Endodermal cell (in vitro differentiated cells): Measurements from ENCODE around the gene ADRB2. TPM values are rescaled to one million over a fixed set of nuclear protein-coding genes. Genes with fewer than 3 reads are reported as not detected.

Source experiments
- DNase-seq: peaks from one replicate; pipeline ENCODE4 v3.0.0-alpha.2; 2017
- H3K27ac ChIP-seq: 2 replicates; pipeline ENCODE4 v1.5.1; 2013; ENCODE audit warnings: mild to moderate bottlenecking, low read depth, low read length, moderate library complexity
- H3K27me3 ChIP-seq: 2 replicates; pipeline ENCODE4 v1.6.1; 2013; ENCODE audit warnings: mild to moderate bottlenecking, low read length, moderate library complexity; ENCODE audit not compliant: insufficient read depth, control insufficient read depth, poor library complexity, severe bottlenecking
- H3K36me3 ChIP-seq: 2 replicates; pipeline ENCODE4 v1.7.0; 2013; ENCODE audit warnings: mild to moderate bottlenecking, low read length, moderate library complexity; ENCODE audit not compliant: control insufficient read depth, insufficient read depth
- H3K4me1 ChIP-seq: one replicate; pipeline ENCODE4 v1.7.0; 2013; ENCODE audit warnings: low read length; ENCODE audit not compliant: control insufficient read depth, insufficient read depth
- H3K4me3 ChIP-seq: 2 replicates; pipeline ENCODE4 v1.5.1; 2013; ENCODE audit warnings: mild to moderate bottlenecking, low read length, moderate library complexity
- H3K9ac ChIP-seq: 2 replicates; pipeline ENCODE4 v1.6.1; 2013; ENCODE audit warnings: mild to moderate bottlenecking, low read length, moderate library complexity; ENCODE audit not compliant: poor library complexity, severe bottlenecking; ENCODE audit errors: extremely low read depth
- H3K9me3 ChIP-seq: 2 replicates; pipeline ENCODE4 v1.6.1; 2013; ENCODE audit warnings: mild to moderate bottlenecking, low read length, moderate library complexity; ENCODE audit not compliant: control insufficient read depth
- H3K27ac Mint-ChIP-seq: 2 replicates; pipeline ENCODE4 v1.8.0; 2020; ENCODE audit warnings: mixed read lengths
- H3K27me3 Mint-ChIP-seq: 2 replicates; pipeline ENCODE4 v1.8.0; 2021; ENCODE audit warnings: mild to moderate bottlenecking, mixed read lengths; ENCODE audit not compliant: insufficient read depth
- H3K36me3 Mint-ChIP-seq: 2 replicates; pipeline ENCODE4 v1.8.0; 2020; ENCODE audit warnings: low read depth, mixed read lengths
- H3K4me1 Mint-ChIP-seq: 2 replicates; pipeline ENCODE4 v1.8.0; 2020; ENCODE audit warnings: mixed read lengths
- H3K4me3 Mint-ChIP-seq: 2 replicates; pipeline ENCODE4 v1.8.0; 2020; ENCODE audit warnings: mild to moderate bottlenecking, moderate library complexity, mixed read lengths
- H3K9me3 Mint-ChIP-seq: 2 replicates; pipeline ENCODE4 v1.8.0; 2020; ENCODE audit warnings: mild to moderate bottlenecking, mixed read lengths
- WGBS, 2 experiments: methylation state at CpG; one replicate each; pipeline versions ENCODE4 v1.1.5 to v1.1.7; 2013; ENCODE audit warnings: missing lambda C conversion rate in 2 of 2, mixed read lengths in 1 of 2; ENCODE audit not compliant: insufficient coverage in 1 of 2, insufficient read length in 1 of 2; 5-methylcytosine and 5-hydroxymethylcytosine counted together
- total RNA-seq, 2 donors: library from RNA; stranded (reverse); fragmentation: NEBNext Ultra II Directional in 1 of 2; extraction: Animal tissue kit (Norgen Biotek cat#: 25700) in 1 of 2; gene quantifications; 2 replicates in 1 of 2; 3 replicates in 1 of 2; pipeline ENCODE4 v1.2.1, GENCODE V29; 2021
- TF ChIP-seq, protein P1 (sequence below): fragments of 200-600 bp; sonication (generic); conservative IDR thresholded peaks from 2 replicates; pipeline ENCODE4 v1.5.0; 2021; ENCODE audit warnings: antibody characterized with exemption, mild to moderate bottlenecking

The ADRB2 gene
- total RNA-seq, 2 donors from 2014 or later: 0.20 to 0.42 TPM

- Histone ChIP-seq H3K27me3 (peaks cover 7% of the 10 kb centered on the region), H3K4me3 (no peak overlapping the region), H3K27ac (no peak overlapping the region), H3K4me1 (no peaks in the 10 kb centered on the region), H3K36me3 (no peaks in the 10 kb centered on the region), H3K9ac (no peak overlapping the region), H3K9me3 (no peaks in the 10 kb centered on the region)
- TF ChIP-seq, protein P1, sequence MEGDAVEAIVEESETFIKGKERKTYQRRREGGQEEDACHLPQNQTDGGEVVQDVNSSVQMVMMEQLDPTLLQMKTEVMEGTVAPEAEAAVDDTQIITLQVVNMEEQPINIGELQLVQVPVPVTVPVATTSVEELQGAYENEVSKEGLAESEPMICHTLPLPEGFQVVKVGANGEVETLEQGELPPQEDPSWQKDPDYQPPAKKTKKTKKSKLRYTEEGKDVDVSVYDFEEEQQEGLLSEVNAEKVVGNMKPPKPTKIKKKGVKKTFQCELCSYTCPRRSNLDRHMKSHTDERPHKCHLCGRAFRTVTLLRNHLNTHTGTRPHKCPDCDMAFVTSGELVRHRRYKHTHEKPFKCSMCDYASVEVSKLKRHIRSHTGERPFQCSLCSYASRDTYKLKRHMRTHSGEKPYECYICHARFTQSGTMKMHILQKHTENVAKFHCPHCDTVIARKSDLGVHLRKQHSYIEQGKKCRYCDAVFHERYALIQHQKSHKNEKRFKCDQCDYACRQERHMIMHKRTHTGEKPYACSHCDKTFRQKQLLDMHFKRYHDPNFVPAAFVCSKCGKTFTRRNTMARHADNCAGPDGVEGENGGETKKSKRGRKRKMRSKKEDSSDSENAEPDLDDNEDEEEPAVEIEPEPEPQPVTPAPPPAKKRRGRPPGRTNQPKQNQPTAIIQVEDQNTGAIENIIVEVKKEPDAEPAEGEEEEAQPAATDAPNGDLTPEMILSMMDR: no peak
- H3K4me3 Mint-ChIP-seq: no peak overlapping the region
- DNase-seq: no peak
- H3K36me3 Mint-ChIP-seq: no peaks in the 10 kb centered on the region
- 100% methylated on average over 1 of the region's 1 CpG for WGBS, 2 experiments
- H3K27ac Mint-ChIP-seq: no peak overlapping the region
- H3K9me3 Mint-ChIP-seq: no peaks in the 10 kb centered on the region
- peaks cover 7% of the 10 kb centered on the region for H3K27me3 Mint-ChIP-seq
- H3K4me1 Mint-ChIP-seq: no peaks in the 10 kb centered on the region
Observed at GRCh38 chr5:148816357-148816756, 10.1 kb upstream of the ADRB2 start.

DNA sequence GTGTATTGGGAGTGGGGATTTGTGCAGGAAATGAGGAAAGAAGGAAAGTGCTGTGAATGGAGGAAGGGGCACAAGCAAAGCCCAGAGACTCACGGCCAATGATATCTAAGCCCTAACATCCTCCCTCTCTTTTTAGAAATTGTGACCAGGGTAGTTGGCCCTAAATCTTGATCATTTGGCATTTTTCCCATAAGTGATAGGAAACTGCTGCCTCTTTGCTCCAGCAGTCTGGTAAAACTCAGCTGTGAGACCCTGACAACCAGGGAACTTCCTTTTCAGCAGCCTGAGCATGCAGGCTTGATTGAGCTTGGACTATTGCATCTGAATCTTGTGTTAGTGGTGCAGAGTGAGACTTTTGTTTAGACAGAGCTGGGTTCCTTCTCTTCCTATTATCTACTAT is 9.6 kb upstream of the ADRB2 start:
- H3K4me3 ChIP-seq: no peak overlapping the region
- no peak overlapping the region for H3K4me3 Mint-ChIP-seq
- H3K9me3 ChIP-seq: no peaks in the 10 kb centered on the region
- H3K27ac Mint-ChIP-seq: no peak overlapping the region
- no peaks in the 10 kb centered on the region for H3K36me3 ChIP-seq
- no peaks in the 10 kb centered on the region for H3K4me1 ChIP-seq
- H3K9ac ChIP-seq: no peak overlapping the region
- no peak for DNase-seq
- H3K27me3 Mint-ChIP-seq: peaks cover 7% of the 10 kb centered on the region
- H3K36me3 Mint-ChIP-seq: no peaks in the 10 kb centered on the region
- H3K4me1 Mint-ChIP-seq: no peaks in the 10 kb centered on the region
- WGBS, 2 experiments: 67 to 100% methylated on average over 1 of the region's 1 CpG
- no peak overlapping the region for H3K27ac ChIP-seq
- H3K27me3 ChIP-seq: peaks cover 7% of the 10 kb centered on the region
- H3K9me3 Mint-ChIP-seq: no peaks in the 10 kb centered on the region
- TF ChIP-seq, protein P1: no peak

GRCh38 chr5:148817606-148818005 is 8.8 kb upstream of the ADRB2 start:
- no peak for DNase-seq
- H3K27ac Mint-ChIP-seq: no peak overlapping the region
- TF ChIP-seq, protein P1: no peak
- no peak overlapping the region for H3K27ac ChIP-seq
- H3K27me3 Mint-ChIP-seq: peaks cover 9% of the 10 kb centered on the region
- H3K4me1 Mint-ChIP-seq: no peaks in the 10 kb centered on the region
- WGBS, 2 experiments: 100% methylated on average over 1 of the region's 1 CpG
- H3K27me3 ChIP-seq: peaks cover 7% of the 10 kb centered on the region
- no peak overlapping the region for H3K4me3 ChIP-seq
- H3K4me1 ChIP-seq: no peaks in the 10 kb centered on the region
- H3K36me3 ChIP-seq: no peaks in the 10 kb centered on the region
- no peaks in the 10 kb centered on the region for H3K36me3 Mint-ChIP-seq
- H3K9me3 ChIP-seq: no peaks in the 10 kb centered on the region
- H3K9ac ChIP-seq: no peak overlapping the region
- H3K4me3 Mint-ChIP-seq: no peak overlapping the region
- H3K9me3 Mint-ChIP-seq: no peaks in the 10 kb centered on the region
